ENCODE results near the gene TH.

GRCh38 chr11:2131371-2132236 lies 40.0 kb downstream of the TH start:
- TF ChIP-seq CTCF (conservative IDR thresholded peaks at IDR 0.05; ENCODE audit: low read length) (no peak), EZH2phosphoT487 (IDR thresholded peaks at IDR 0.05; ENCODE audit: borderline replicate concordance, low read depth, low read length) (no peak)

All from OCI-LY7 (cell line).